GM13977 (cell line): Measurements from ENCODE around the gene ATOH1.

Source experiments
- DNase-seq: peaks from one replicate; pipeline ENCODE4 v3.0.0; 2012; ENCODE audit warnings: low spot score
- CTCF ChIP-seq: IDR thresholded peaks from 2 replicates; pipeline ENCODE4 v1.5.1; 2012; ENCODE audit warnings: mild to moderate bottlenecking, control low read depth; ENCODE audit not compliant: insufficient read depth; ENCODE audit errors: extremely low read depth, missing control alignments
- in situ Hi-C: fragments of 300-500 bp; cut with MboI; formaldehyde crosslinking; loops from one replicate; pipeline ENCODE4 v1.12.0; 2022; ENCODE audit warnings: low sequenced_read_pairs, low pct_unique_long_range_greater_than_20kb, mixed read lengths, inconsistent platforms; ENCODE audit not compliant: unreplicated experiment

ATOH1 gene

GRCh38 chr4:93852680-93853079 lies 24.1 kb downstream of the ATOH1 start:
- no peak for DNase-seq
- TF ChIP-seq CTCF = no peak
- in situ Hi-C loops = no loop called here

DNA sequence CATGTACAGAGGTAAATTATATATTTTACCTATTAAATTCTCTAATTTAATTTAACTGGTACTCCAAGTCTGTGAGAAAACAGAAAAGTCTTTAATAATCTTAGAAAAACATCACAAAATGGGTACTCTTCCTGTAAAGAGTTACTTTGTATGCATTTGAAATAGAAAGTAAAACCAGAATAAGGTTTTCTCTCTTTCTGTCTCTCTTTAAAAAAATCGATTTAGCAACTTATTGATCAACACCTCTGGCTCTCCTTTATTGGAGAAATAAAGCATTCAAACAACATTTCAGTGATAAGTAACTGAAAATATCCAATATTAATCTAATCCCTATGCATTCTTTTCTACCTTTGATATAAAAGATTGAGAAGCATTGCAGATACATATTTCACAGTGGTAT lies 27.4 kb downstream of the ATOH1 start:
- DNase-seq = no peak
- TF ChIP-seq CTCF = no peak
- in situ Hi-C loops = no loop called here

DNA sequence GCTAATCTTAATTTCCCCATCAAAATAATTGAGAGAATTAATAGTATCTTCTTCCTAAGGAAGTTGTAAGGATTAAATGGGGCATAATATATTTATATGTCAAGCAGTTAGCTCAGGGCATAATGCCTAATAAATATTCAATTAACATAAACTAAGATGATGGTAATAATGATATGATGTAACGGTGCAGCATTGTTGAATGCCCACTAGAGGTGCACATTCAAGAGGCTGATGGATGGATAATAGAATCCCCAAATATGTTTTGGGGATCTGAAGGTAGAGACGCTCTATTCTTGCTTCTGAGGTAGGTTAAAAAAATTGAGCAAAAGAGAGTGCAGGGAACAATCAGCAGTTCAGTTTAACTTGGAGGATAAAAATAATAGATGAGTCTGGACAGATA lies 37.1 kb downstream of the ATOH1 start:
- DNase-seq = no peak
- in situ Hi-C loops = no loop called here
- peak; percentile 20 for TF ChIP-seq CTCF

DNA sequence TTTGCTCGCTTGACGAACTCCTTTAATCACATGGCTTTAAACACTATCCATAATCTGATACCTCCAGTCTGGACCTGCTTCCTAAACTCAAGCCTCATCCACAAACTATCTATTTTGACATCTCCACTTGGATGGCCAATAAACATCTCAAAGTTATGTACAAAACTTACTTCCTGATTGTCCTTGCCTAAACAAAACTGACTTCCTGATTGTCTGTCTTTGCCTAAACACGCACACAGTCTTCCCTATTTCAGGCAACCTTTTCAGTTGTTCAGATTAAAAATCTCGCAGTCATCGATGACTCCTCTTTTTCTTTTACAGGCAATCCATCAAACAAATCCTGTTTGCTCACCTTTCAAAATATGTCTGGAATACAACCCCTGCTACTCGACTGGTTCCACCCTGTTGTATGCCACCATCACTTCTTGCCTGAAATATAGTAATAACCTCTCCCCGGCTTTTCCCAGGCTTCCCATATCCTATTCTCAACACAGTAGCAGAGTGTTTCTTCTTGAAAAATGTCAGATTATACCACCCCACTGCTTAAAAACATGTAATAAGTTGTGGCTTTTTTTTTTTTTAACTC lies 39.0 kb downstream of the ATOH1 start:
- TF ChIP-seq CTCF = no peak
- DNase-seq = no peak
- in situ Hi-C loops = no loop called here

GRCh38 chr4:93870876-93871458 lies 42.4 kb downstream of the ATOH1 start:
- no peak for DNase-seq
- in situ Hi-C loops = no loop called here
- TF ChIP-seq CTCF = no peak

GRCh38 chr4:93876754-93877153 lies 48.2 kb downstream of the ATOH1 start:
- in situ Hi-C loops = no loop called here
- no peak for DNase-seq
- no peak for TF ChIP-seq CTCF
